GM18517 (cell line): ENCODE data around the gene ATP6V1G2.
"Not testable (repeated sequence)": the region's sequence is repeated elsewhere in the genome, so short reads cannot be mapped to it uniquely, and the experiment has no call there.

Experiments used
- ATAC-seq: cut with Tn5 transposase; IDR thresholded peaks from one replicate; pipeline ENCODE4 v1.9.1; 2021; ENCODE audit warnings: mild to moderate bottlenecking, moderate library complexity; ENCODE audit not compliant: unreplicated experiment

ATP6V1G2 gene

DNA sequence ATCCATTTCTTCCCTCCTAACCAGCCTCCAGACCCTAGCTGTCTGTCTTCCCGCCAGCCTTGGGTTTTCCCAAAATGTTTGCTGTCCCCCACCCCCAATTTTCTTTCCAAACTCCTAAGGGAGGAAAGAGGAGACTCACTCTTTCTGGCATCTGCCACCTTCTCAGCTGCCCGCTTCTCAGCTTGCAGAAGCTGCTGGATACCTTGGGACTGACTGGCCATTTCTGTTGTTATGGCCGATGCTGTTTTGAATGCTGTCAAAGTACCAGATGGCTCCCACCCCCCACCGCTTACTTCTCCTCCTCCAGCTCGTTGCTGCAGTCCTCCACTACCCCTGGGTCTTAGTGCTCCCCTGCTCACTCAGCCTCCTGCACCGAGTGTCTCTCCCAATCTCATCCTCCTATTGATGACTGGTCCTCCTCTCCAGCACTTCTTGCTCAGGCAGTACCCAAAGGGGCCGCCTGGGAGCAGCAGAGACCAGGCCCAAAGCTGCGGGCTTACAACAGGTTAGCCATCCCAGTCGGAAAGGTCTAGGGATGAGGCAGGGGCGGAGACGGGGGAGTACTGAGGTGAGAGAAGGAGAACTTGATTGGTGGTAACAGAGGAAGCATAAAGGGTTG lies at the start of gene ATP6V1G2:
Gene ATP6V1G2, minus strand, starts transcription at position 270 of the 619 bp plus-strand sequence. Its CDS starts 49 bp downstream, at position 221.
- ATAC-seq = peak; percentile 53

DNA sequence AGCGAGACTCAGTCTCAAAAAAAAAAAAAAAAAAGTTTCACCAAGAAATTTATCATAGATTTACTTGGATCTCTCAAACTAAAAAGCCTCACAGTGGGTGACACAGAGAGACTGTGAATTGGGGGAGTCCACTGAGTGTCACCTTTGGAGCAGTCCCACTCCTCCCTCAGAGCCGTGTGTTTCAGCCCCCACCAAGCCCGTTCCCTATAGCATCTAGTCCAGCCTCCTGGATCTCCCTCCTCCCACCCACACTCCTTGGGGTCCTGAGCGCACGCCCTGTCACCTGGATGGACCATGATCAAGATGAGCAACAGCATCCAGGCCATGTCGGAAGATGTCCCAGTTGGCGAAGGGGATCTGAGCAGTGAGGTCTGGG lies 46.0 kb upstream of the ATP6V1G2 start:
- ATAC-seq = no peak

DNA sequence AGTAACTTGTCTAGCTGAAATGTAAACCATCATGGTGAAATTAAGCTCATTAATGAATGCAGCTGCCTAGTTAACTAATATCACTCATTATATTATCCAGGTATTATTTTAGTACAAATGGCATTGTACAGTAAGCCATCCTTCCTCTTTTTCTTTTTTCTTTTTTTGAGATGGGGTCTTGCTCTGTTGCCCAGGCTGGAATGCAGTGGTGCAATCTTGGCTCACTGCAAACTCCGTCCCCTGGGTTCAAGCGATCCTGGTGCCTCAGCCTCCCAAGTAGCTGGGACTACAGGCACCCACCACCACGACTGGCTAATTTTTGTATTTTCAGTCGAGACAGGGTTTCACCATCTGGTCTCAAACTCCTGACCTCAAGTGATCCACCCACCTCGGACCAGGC lies 44.3 kb upstream of the ATP6V1G2 start:
- not testable (repeated sequence) for ATAC-seq

DNA sequence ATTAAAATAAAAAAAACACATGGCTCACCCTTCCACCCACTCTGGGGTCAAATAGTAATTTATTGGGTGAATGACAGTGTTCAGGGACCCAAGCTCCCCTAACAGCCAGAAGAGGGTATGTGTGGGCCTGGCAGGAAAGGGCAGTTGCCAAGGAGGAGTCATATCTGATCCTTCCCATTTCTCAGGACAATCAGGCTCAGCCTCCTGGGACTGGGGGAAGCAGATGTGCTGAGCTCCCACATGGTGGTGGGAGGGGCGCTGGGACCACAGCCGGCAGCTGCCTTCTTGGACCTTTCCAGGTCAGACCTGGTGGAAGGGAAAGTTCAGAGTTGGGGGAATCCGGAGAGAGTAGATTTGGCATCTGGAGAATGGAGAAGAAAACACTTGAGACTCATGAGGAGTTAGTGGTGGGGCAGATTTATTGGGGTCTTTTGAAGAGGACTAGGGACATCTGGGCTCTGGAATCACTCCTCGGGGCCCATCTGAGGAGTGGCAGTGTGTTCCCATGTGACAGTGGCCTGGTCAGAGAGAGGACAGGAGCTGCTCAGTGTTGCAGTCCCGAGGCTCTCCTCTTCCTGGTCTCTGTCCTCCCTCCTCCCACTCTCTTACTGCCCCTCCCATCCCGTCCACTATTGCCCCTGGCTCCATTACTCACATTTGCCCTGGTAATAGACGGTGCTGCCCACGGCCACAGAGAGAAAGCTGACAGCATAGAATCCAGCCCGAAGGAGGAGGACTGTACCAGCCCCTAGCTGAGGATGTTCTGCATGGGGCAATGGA lies 42.7 kb upstream of the ATP6V1G2 start:
- no peak for ATAC-seq

DNA sequence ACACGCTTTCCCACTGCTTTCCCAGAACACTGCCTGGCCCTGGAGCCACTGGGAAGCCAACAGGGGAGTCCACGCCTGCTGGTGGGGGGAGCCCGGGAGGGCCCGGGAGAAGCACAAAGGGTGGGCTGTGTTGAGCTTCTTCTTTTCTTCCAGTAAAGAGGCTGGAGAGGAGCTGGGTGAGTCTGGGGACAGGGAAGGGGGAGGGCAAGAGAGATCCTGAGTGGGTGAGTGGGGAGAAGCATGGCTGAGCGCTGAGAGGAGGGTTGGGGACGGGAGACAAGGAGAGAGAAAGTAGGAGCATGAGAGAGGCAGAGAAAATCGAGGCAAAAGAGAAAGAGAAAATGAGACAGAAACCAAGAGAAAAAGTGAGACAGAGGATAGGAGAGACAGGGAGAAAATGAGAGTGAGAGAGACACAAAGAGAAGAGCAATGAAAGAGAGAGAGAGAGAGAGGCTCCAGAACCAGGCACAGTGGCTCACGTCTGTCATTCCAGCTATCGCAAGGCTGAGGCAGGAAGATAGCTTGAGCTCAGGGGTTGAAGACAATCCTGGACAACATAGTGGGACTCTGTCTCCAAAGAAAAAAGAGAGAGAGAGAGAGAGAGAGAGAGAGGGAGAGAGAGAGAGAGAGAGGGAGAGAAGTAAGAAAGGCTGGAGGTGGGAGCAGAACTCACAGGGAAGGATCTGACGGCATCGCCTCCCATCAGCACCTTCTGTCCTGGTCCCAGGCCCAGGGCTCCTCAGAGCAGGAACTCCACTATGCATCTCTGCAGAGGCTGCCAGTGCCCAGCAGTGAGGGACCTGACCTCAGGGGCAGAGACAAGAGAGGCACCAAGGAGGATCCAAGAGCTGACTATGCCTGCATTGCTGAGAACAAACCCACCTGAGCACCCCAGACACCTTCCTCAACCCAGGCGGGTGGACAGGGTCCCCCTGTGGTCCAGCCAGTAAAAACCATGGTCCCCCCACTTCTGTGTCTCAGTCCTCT lies 41.7 kb upstream of the ATP6V1G2 start:
- peak; percentile 48 for ATAC-seq

DNA sequence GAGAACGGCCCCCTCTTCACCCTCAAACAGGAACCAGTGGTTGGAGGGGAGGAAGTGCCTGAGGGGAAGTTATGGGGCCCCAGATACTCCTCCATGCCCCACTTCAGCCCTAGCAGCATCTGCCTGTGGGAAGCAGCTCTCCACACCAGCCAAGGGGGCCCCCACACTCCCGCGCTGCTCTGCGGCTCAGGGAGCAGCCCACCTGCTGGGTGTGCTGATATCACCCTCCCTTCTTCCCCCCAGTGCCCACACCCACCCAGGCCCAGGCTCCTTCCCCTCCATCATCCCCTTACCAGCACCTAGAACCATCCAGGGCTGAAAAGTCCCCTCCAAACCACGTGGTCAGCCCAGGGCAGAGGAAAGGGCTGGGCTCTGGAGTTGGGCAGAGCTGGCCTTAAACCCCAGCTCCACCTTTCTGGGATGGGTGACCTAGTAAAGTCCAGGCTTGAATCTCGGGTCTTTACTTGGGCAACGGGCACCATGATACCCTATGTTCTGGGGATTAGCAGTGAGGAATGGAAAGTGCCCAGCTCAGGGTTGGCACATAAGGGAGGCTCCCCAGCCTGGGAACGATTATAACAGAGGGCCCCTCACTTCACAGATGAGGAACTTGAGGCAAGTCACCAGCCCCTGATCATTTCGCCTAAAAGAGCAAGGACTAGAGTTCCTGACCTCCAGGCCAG lies 40.3 kb upstream of the ATP6V1G2 start:
- ATAC-seq = no peak

DNA sequence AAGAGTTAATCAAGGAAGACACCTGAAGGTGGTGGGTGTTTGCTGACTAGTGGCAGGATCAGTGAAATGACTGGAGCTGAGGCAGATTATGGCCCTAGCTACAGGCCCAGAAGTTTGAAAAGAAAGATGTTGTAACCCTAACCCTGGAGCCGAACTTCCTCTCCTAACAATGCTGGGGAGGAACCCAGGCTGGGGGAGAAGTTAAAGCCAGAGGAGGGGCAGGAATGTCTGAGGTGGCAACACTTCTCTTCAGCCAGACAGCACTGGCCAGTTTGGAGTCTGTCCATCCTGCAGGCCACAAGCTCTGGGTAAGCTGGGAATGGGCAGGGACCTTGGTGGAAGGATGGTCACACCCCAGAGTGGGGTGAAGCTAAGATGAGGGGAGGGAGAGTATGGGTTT lies 39.6 kb upstream of the ATP6V1G2 start, which contains the start of gene LST1:
Gene LST1, plus strand, starts transcription at position 270 of the 400 bp plus-strand sequence. CDS start 1,023 bp downstream, outside the sequence.
- ATAC-seq = no peak

DNA sequence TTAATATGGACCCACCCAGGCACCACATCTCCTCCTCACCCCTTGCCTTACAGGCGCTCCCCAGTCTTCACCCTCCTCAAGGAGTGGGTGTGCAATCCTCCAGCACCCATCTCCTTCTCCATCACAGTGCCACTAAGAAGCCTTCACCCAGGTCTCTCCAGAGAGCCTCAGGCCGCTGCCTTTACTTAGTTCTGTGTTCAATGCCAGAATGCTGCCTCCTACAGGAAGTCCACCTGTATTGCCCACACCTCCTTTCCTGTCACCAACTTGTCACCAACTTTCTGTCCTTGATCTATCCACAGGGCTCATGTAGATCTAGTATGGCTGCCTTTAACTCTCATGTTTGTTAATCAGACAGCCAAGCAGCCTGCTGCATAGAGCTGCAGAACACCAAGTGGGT lies 39.1 kb upstream of the ATP6V1G2 start:
- ATAC-seq = no peak

DNA sequence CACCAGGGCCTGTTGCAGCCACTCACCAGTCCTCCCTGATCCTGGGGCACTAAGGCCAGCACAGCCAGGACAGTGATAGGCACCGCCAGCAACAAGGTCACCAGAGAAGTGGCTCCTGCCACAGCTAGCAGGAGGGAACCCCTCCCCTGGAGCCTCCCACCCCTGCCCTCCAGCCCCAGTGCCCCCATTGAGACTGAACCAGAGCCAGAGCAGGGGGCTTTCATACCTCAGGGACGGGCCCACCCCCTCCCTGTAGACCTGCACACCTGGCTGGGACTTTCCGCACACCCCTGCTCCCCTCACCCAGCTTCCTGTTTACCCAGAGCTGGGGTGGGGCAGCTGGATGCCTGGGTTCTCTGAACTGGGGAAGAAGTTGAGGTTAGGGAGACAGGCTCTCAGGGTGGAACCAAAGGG lies 35.8 kb upstream of the ATP6V1G2 start, which contains the start of gene LTB:
Gene LTB, minus strand, starts transcription at position 195 of the 414 bp plus-strand sequence. Its CDS starts 7 bp downstream, at position 188.
- ATAC-seq = no peak

DNA sequence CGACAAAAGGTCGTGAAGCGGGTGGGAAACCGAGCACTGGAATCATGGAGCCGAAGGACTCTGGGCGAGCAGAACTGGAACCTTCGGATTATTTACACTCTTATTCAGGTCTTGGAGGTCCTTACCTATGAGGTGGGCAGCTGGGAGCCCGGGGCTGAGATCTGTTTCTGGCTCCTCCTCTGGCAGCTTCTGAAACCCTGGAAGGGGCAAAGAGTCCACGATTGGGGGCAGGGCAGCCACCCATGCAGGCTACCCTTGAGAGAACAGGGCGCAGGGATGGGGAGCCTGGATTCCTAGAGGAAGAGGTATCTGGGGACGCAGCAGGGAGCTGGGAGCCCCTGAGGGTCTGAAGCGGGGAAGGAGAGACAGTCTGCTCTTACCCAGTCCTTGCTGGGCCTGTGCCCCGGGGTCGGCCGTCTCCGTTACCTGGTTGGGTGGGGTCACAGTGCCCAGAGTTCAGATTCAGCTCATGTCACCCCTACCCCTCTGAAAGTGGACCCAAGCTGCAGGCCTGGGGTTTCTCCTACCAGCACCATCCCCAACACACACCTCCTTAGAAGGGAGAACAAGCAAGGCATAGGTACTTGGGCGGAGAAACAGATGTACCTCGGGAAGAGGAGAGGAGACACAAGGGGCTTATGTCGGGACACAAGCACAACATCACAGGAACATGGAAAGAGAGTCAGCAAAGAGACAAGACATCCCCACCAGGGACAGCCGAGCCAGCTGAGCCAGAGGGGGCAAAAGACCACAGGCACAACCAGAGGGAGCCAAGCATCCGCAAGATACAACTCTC lies 35.2 kb upstream of the ATP6V1G2 start:
- no peak for ATAC-seq

DNA sequence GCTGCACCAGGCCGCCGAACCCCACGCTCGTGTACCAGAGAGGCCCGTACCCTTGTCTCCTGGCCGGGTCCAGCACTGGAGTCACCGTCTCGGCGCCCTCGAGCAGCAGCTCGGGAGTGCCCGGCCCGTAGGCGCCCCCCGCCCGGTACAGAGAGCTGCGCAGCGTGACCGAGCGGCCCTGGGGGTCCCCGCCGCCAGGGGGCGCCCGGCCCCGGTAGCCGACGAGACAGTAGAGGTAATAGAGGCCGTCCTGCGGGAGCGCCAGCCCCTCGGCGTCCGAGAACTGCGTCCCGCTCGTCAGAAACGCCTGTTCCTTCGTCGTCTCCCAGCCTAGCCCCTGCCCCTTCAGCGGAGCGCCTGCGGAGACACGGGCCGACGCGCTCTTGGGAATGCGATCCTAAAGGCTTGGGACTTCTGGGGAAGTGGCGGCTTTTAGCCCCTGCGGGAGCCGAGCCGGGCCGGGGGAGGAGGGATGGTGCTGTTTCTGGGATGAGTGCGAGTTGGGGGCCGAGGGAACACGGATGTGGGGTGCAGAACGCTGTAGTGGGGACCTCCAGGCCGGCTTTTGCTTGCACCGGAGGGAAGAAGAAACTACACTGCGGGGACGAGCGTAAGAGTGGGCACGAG lies 34.5 kb upstream of the ATP6V1G2 start:
- ATAC-seq = peak; percentile 50

DNA sequence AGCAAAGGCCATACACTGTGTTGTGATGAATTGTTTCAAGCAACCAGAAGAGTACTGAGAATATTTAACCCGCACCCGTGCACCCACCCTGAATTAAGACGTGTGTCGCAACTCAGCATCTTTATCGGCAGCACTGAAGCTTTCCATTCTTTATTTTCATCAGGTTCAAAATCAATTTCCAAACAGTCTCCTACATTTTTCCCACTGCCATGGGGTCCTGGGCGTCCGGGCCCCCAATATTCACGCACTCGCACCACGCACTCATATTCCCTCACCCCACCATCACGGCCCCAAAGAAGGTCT lies 34.0 kb upstream of the ATP6V1G2 start:
- no peak for ATAC-seq

DNA sequence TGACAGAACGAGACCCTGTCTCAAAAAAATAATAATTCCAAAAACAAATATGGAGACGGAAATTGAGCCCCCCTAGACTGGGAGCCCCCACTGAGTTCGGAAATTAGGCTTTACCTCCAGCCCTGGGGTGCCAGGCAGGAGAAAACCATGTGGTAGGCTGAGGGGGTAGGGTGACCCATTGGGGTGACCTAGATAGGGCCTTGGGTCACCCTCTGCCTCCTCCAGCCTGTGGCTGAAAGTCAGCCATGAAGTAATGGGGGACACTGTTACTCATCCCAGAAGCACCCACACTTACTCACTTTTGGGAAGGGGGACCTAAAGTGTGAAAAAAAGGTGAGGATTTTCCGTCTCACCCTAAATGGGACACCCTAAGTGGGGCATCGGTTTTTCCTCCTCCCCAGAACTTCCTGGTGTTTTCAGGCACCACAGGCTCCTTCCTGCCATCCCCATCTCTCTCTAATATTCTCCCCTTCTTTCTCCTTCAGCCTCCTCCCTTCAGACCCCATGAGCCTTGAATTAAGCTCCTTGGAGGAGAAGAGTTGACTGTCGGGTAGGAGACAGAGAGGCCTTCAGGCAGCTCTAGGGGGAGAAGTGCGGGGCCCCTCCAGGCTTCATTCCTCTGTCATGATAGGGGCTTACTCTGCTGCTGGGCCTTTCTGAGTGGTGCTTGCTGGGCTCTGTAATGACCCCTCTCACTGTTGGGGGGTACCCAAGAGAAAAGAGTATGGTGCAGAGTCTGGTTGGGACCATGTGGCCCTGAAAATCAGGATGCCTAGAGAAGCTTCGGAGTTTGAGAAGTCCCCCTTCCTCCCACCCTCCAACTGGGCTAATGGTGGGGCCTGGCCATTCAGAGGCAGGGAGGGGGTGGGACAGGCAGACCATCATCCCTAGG lies 33.4 kb upstream of the ATP6V1G2 start:
- no peak for ATAC-seq

DNA sequence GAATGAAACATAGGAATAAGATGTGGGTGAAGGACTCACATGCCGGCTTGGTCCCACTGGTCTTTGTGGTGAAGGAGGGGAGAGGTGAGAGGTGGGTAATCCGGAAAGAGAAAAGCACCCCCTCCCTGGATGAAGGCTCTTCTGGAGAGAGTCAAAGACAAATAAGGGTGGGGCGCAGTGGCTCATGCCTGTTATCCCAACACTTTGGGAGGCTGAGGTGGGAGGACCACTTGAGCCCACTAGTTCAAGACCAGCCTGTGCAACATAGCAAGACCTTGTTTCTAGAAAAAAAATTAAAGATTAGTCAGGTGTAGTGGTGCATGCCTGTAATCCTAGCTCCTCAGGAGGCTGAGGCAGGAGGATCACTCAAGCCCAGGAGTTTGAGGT lies 32.7 kb upstream of the ATP6V1G2 start:
- no peak for ATAC-seq

DNA sequence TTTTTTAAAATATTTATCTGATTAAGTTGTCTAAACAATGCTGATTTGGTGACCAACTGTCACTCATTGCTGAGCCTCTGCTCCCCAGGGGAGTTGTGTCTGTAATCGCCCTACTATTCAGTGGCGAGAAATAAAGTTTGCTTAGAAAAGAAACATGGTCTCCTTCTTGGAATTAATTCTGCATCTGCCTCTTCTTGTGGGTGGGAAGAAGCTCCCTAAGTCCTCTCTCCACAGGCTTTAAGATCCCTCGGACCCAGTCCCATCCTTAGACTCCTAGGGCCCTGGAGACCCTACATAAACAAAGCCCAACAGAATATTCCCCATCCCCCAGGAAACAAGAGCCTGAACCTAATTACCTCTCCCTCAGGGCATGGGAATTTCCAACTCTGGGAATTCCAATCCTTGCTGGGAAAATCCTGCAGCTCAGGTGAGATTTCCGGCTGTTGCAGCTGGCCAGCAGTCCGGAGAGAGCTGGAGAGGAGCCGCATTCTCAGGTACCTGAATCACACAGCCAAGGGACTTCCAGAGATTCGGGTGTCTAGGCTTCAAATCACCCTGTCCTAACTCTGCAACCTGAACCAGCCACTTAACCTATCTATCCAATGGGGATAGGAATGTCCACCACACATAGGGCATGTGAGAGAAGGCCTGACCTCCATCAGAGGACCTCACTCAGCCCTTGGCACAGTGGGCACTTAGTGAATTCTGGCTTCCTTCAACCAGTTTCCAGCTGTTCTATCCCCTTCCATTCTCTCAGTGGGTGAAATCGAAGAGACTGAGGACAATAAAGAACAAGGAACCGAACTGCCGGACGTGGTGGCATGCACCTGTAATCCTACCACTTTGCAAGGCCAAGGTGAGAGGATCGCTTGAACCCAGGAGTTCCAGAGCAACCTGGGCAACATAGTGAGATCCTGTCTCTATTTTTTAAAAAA lies 32.0 kb upstream of the ATP6V1G2 start:
- ATAC-seq = no peak

DNA sequence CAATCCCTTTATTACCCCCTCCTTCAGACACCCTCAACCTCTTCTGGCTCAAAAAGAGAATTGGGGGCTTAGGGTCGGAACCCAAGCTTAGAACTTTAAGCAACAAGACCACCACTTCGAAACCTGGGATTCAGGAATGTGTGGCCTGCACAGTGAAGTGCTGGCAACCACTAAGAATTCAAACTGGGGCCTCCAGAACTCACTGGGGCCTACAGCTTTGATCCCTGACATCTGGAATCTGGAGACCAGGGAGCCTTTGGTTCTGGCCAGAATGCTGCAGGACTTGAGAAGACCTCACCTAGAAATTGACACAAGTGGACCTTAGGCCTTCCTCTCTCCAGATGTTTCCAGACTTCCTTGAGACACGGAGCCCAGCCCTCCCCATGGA lies 31.2 kb upstream of the ATP6V1G2 start:
- no peak for ATAC-seq

DNA sequence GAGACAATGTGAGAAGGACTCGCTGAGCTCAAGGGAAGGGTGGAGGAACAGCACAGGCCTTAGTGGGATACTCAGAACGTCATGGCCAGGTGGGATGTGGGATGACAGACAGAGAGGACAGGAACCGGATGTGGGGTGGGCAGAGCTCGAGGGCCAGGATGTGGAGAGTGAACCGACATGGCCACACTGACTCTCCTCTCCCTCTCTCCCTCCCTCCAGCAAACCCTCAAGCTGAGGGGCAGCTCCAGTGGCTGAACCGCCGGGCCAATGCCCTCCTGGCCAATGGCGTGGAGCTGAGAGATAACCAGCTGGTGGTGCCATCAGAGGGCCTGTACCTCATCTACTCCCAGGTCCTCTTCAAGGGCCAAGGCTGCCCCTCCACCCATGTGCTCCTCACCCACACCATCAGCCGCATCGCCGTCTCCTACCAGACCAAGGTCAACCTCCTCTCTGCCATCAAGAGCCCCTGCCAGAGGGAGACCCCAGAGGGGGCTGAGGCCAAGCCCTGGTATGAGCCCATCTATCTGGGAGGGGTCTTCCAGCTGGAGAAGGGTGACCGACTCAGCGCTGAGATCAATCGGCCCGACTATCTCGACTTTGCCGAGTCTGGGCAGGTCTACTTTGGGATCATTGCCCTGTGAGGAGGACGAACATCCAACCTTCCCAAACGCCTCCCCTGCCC lies 30.6 kb upstream of the ATP6V1G2 start:
- no peak for ATAC-seq
